ENCODE data around the gene SPTBN5.

DNA sequence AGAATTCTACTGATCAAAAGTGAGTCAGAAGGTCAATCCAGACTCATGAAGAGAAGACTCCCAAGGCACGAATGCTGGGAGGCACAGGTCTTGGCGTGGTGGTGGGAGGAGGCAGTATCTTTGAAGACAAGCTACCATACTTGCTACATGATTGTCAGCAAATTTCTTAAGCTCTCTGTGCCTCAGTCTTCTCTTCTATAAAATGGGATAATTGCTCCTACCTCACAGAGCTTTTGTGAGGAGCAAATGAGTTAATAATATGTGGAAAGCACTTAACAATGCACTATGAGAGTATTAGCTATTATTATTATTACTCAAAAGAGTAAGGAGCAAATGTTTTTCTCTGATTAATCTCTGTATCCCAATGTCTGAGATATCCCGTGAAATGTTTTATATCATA lies 42.3 kb upstream of the SPTBN5 start:
- TF ChIP-seq EZH2 (IDR thresholded peaks at IDR 0.05; ENCODE audit: low read length, unreplicated experiment) (no peak), EZH2phosphoT487 (IDR thresholded peaks at IDR 0.05; ENCODE audit: borderline replicate concordance, low read length) (no peak)
- TF ChIP-seq, protein P1, sequence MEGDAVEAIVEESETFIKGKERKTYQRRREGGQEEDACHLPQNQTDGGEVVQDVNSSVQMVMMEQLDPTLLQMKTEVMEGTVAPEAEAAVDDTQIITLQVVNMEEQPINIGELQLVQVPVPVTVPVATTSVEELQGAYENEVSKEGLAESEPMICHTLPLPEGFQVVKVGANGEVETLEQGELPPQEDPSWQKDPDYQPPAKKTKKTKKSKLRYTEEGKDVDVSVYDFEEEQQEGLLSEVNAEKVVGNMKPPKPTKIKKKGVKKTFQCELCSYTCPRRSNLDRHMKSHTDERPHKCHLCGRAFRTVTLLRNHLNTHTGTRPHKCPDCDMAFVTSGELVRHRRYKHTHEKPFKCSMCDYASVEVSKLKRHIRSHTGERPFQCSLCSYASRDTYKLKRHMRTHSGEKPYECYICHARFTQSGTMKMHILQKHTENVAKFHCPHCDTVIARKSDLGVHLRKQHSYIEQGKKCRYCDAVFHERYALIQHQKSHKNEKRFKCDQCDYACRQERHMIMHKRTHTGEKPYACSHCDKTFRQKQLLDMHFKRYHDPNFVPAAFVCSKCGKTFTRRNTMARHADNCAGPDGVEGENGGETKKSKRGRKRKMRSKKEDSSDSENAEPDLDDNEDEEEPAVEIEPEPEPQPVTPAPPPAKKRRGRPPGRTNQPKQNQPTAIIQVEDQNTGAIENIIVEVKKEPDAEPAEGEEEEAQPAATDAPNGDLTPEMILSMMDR (conservative IDR thresholded peaks at IDR 0.05; ENCODE audit: low read depth, low read length) = no peak

All from PC-3 (cell line).